Heart right ventricle (tissue), 16 donors: ENCODE results near the gene SLC37A3. TPM values are rescaled to one million over a fixed set of nuclear protein-coding genes. Genes with fewer than 3 reads are reported as not detected.

Source experiments
- ATAC-seq, 8 donors: fragments of 200-7000 bp; cut with Tn5 transposase; one replicate each; pipeline ENCODE4 v1.9.1; 2020; ENCODE audit warnings: mild to moderate bottlenecking in 8 of 8, moderate library complexity in 8 of 8, moderate number of reproducible peaks in 1 of 8
- DNase-seq, 2 donors: peaks; one replicate each; pipeline ENCODE4 v3.0.0-alpha.2; 2020
- H3K27ac ChIP-seq, 10 donors: fragments of 200-600 bp; sonication (generic) in 2 of 10; one replicate each; pipeline versions ENCODE4 v1.5.0 to v1.8.0; 2020 to 2022; ENCODE audit warnings: mild to moderate bottlenecking in 3 of 10
- H3K27me3 ChIP-seq, 7 donors: fragments of 200-600 bp; one replicate each; pipeline ENCODE4 v1.8.0; 2021 to 2022; ENCODE audit warnings: mild to moderate bottlenecking in 2 of 7
- H3K36me3 ChIP-seq, 9 donors: fragments of 200-600 bp; sonication (generic) in 1 of 9; one replicate each; pipeline versions ENCODE4 v1.5.0 to v1.8.0; 2020 to 2022; ENCODE audit warnings: mild to moderate bottlenecking in 2 of 9
- H3K4me1 ChIP-seq, 9 donors: fragments of 200-600 bp; sonication (generic) in 1 of 9; one replicate each; pipeline versions ENCODE4 v1.5.0 to v1.8.0; 2020 to 2022; ENCODE audit warnings: mild to moderate bottlenecking in 4 of 9
- H3K4me3 ChIP-seq, 10 donors: fragments of 200-600 bp; sonication (generic) in 2 of 10; one replicate each; pipeline versions ENCODE4 v1.5.0 to v1.8.0; 2020 to 2022; ENCODE audit warnings: mild to moderate bottlenecking in 7 of 10, moderate library complexity in 2 of 10
- H3K9me3 ChIP-seq, 11 donors: fragments of 200-600 bp in 10 of 11; sonication (generic) in 2 of 11; one replicate each; pipeline versions ENCODE4 v1.5.0 to v1.8.0; 2013 to 2022; ENCODE audit warnings: mild to moderate bottlenecking in 2 of 11, control low read depth in 1 of 11, moderate library complexity in 1 of 11
- CTCF ChIP-seq, 9 donors: fragments of 200-600 bp; sonication (generic) in 2 of 9; IDR thresholded peaks; one replicate each; pipeline versions ENCODE4 v1.5.0 to v1.8.0; 2021 to 2022; ENCODE audit warnings: antibody characterized with exemption in 9 of 9, mild to moderate bottlenecking in 5 of 9, moderate library complexity in 1 of 9
- WGBS, 2 donors: extraction: QIAGEN DNeasy Blood & Tissue Kit; methylation state at CpG; one replicate each; pipeline ENCODE4 v1.1.7; 2013; ENCODE audit warnings: inconsistent platforms in 1 of 2; 5-methylcytosine and 5-hydroxymethylcytosine counted together
- intact Hi-C, 10 donors: fragments of 100-400 bp; cut with DNase I; formaldehyde crosslinking; loops; one replicate each; pipeline versions ENCODE4 v1.11.1 to v1.14.2; 2022
- polyA plus RNA-seq, 2 donors: library from polyadenylated mRNA; stranded (reverse); fragments of 200-250 nt; gene quantifications; one replicate each; pipeline ENCODE4 v1.2.3, GENCODE V29; 2013
- total RNA-seq, 10 donors: library from RNA; stranded (reverse); fragmentation: NEBNext Ultra II Directional in 3 of 10; extraction: Animal tissue kit (Norgen Biotek cat#: 25700) in 3 of 10; gene quantifications; one replicate each; pipeline versions ENCODE4 v1.2.1 to v1.2.4, GENCODE V29; 2021 to 2023
- donor health status: Arrhythmogenic right ventricular cardiomyopathy.
- donor health status: ischemic (EF 13 %, LVEDD 7.1; RV severe dilation, severe dysfunction).
- donor health status: healthy with polysubstance abuse.
- donor health status: DM: no; HTN: yes; CAD: no.
- donor health status: DM: no; HTN: no; CAD: no.
- donor health status: ischemic (EF 25% LVEDD 6.9; RV normal size, moderate dysfunction).
- donor health status: ischemic (EF 25% LVEDD 5.7; RV mildly dilated, moderate dysfunction).
- donor health status: healthy.
- donor health status: DM: yes; HTN: yes; CAD: no.
- donor health status: Ischemic cardiomyopathy.
- donor health status: ischemic (EF 35%, LVEDD 5.7; RV mildly dilated, moderate dysfunction).
- donor health status: nonischemic (EF 11% LVEDD 7.7; RV severe dilation, severe dysfunction).
- donor health status: DM: yes; HTN: yes; CAD: no.
- donor health status: PGD.
- donor health status: ischemic (EF 29% LVEDD 5.4; RV normal size, mild dysfunction).
- donor health status: nonischemic (EF 23%, LVEDD 6.1; RV moderate dilation, normal function).

The SLC37A3 gene
- total and polyA plus RNA-seq, 12 donors = 5.2 to 16.6 (median 10.1) TPM

- intact Hi-C loops = no loop called here
- TF ChIP-seq CTCF (IDR thresholded peaks at IDR 0.05) = no peak
- Histone ChIP-seq H3K4me1 (peaks cover 0 to 33% (median 16%) of the 10 kb centered on the region in 9 donors), H3K4me3 (no peak overlapping the region), H3K36me3 (no peaks in the 10 kb centered on the region), H3K9me3 (no peaks in the 10 kb centered on the region), H3K27me3 (peaks cover 3 to 48% (median 30%) of the 10 kb centered on the region in 7 donors), H3K27ac (no peak overlapping the region)
- ATAC-seq (no peak), DNase-seq (no peak)
- 85 to 87% methylated on average over 3 of the region's 3 CpGs for WGBS, 2 donors
These were observed 2.1 kb upstream of the SLC37A3 start for GRCh38 chr7:140400381-140400780.

GRCh38 chr7:140398821-140399220 is 491 bp upstream of the SLC37A3 start:
- DNase-seq (no peak), ATAC-seq (peak in 1 of 8 donors; percentile 5)
- Histone ChIP-seq H3K27ac (no peak overlapping the region), H3K36me3 (no peaks in the 10 kb centered on the region), H3K4me1 (peaks cover 0 to 26% (median 16%) of the 10 kb centered on the region in 9 donors), H3K27me3 (peaks cover 0 to 39% (median 23%) of the 10 kb centered on the region in 7 donors), H3K9me3 (no peaks in the 10 kb centered on the region), H3K4me3 (peak overlapping the region; percentile 82 to 99 (median 96))
- intact Hi-C loops = no loop called here
- no peak for TF ChIP-seq CTCF (IDR thresholded peaks at IDR 0.05)
- 72 to 79% methylated on average over 10 of the region's 10 CpGs for WGBS, 2 donors

GRCh38 chr7:140393756-140394306 is 4.5 kb downstream of the SLC37A3 start:
- intact Hi-C loops = no loop called here
- TF ChIP-seq CTCF (IDR thresholded peaks at IDR 0.05) = no peak
- Histone ChIP-seq H3K9me3 (no peaks in the 10 kb centered on the region), H3K27me3 (no peaks in the 10 kb centered on the region), H3K27ac (no peak overlapping the region), H3K4me3 (no peak overlapping the region), H3K36me3 (no peaks in the 10 kb centered on the region), H3K4me1 (peaks cover 0 to 54% (median 19%) of the 10 kb centered on the region in 9 donors)
- WGBS, 2 donors = 96% methylated on average over 12 of the region's 12 CpGs
- DNase-seq (no peak), ATAC-seq (no peak)

- DNase-seq = no peak
- no peaks in the 10 kb centered on the region for H3K27me3 ChIP-seq
- no peak for ATAC-seq
- H3K4me1 ChIP-seq = peaks cover 0 to 39% (median 4%) of the 10 kb centered on the region in 9 donors
- H3K9me3 ChIP-seq = no peaks in the 10 kb centered on the region
- no peak for TF ChIP-seq CTCF (IDR thresholded peaks at IDR 0.05)
- WGBS, 2 donors = 65 to 69% methylated on average over 1 of the region's 1 CpG
- H3K4me3 ChIP-seq = no peak overlapping the region
- H3K27ac ChIP-seq = no peak overlapping the region
- intact Hi-C loops = no loop called here
- no peaks in the 10 kb centered on the region for H3K36me3 ChIP-seq
These were observed 6.7 kb downstream of the SLC37A3 start for GRCh38 chr7:140391634-140392033.
